GM23338 (cell line): Measurements from ENCODE around the gene GNAZ. TPM values are rescaled to one million over a fixed set of nuclear protein-coding genes. Genes with fewer than 3 reads are reported as not detected.

Source experiments
- ATAC-seq: fragments of 200-7000 bp; cut with Tn5 transposase; 3 replicates; pipeline ENCODE4 v1.9.1; 2020
- DNase-seq: peaks from one replicate; pipeline ENCODE4 v3.0.0-alpha.2; 2015; ENCODE audit warnings: low spot score
- H2AFZ ChIP-seq: fragments of 200-600 bp; sonication (generic); 2 replicates; pipeline ENCODE4 v1.8.0; 2016; ENCODE audit warnings: antibody characterized with exemption, mild to moderate bottlenecking, moderate library complexity
- H3F3A ChIP-seq: fragments of 200-600 bp; sonication (generic); replicated peaks from 2 replicates; pipeline ENCODE4 v1.8.0; 2017; ENCODE audit warnings: antibody characterized with exemption, mixed run types, low read depth
- H3K27ac ChIP-seq: fragments of 200-600 bp; sonication (generic); 2 replicates; pipeline ENCODE4 v1.6.1; 2016; ENCODE audit warnings: low read depth
- H3K27me3 ChIP-seq: fragments of 200-600 bp; sonication (generic); 2 replicates; pipeline ENCODE4 v1.8.0; 2016; ENCODE audit warnings: mild to moderate bottlenecking, mixed run types, moderate library complexity; ENCODE audit not compliant: insufficient read depth
- H3K36me3 ChIP-seq: fragments of 200-600 bp; sonication (generic); 2 replicates; pipeline ENCODE4 v1.8.0; 2016; ENCODE audit warnings: mild to moderate bottlenecking; ENCODE audit not compliant: insufficient read depth
- H3K4me1 ChIP-seq: fragments of 200-600 bp; sonication (generic); 2 replicates; pipeline ENCODE4 v1.8.0; 2016; ENCODE audit warnings: mild to moderate bottlenecking, moderate library complexity; ENCODE audit not compliant: insufficient read depth
- H3K4me2 ChIP-seq: fragments of 200-600 bp; sonication (generic); 2 replicates; pipeline ENCODE4 v1.7.1; 2017; ENCODE audit warnings: mixed run types
- H3K4me3 ChIP-seq: fragments of 200-600 bp; sonication (generic); 2 replicates; pipeline ENCODE4 v1.6.1; 2016; ENCODE audit warnings: mixed run types
- H3K79me2 ChIP-seq: fragments of 200-600 bp; sonication (generic); replicated peaks from 2 replicates; pipeline ENCODE4 v1.8.0; 2017; ENCODE audit warnings: mild to moderate bottlenecking; ENCODE audit not compliant: insufficient read depth
- H3K9me2 ChIP-seq: fragments of 200-600 bp; sonication (generic); 2 replicates; pipeline ENCODE4 v1.8.0; 2017; ENCODE audit not compliant: insufficient read depth
- H4K20me1 ChIP-seq: fragments of 200-600 bp; sonication (generic); replicated peaks from 2 replicates; pipeline ENCODE4 v1.8.0; 2017; ENCODE audit warnings: mild to moderate bottlenecking; ENCODE audit not compliant: insufficient read depth
- H3K27ac Mint-ChIP-seq: 2 replicates; pipeline ENCODE4 v1.8.0; 2020; ENCODE audit warnings: inconsistent platforms, mild to moderate bottlenecking, moderate library complexity, mixed read lengths
- H3K27me3 Mint-ChIP-seq: 3 replicates; pipeline ENCODE4 v1.8.0; 2022; ENCODE audit warnings: low read depth, mild to moderate bottlenecking, moderate library complexity, mixed read lengths, inconsistent platforms; ENCODE audit not compliant: insufficient read depth, poor library complexity
- H3K36me3 Mint-ChIP-seq: 3 replicates; pipeline ENCODE4 v1.8.0; 2021; ENCODE audit warnings: low read depth, mild to moderate bottlenecking, inconsistent platforms, moderate library complexity, mixed read lengths
- H3K4me1 Mint-ChIP-seq: 3 replicates; pipeline ENCODE4 v1.8.0; 2020; ENCODE audit warnings: mild to moderate bottlenecking, inconsistent platforms, mixed read lengths
- H3K4me3 Mint-ChIP-seq: 3 replicates; pipeline ENCODE4 v1.8.0; 2021; ENCODE audit warnings: moderate library complexity, mild to moderate bottlenecking, inconsistent platforms, mixed read lengths
- H3K9me3 Mint-ChIP-seq: 3 replicates; pipeline ENCODE4 v1.8.0; 2020; ENCODE audit warnings: moderate library complexity, mild to moderate bottlenecking, inconsistent platforms, mixed read lengths
- ETS1 ChIP-seq: IDR thresholded peaks from 2 replicates; pipeline ENCODE4 v1.6.1; 2016; ENCODE audit warnings: antibody characterized with exemption
- EZH2 ChIP-seq: fragments of 200-600 bp; sonication (generic); IDR thresholded peaks from one replicate; pipeline ENCODE4 v1.8.0; 2017; ENCODE audit warnings: antibody characterized with exemption, mild to moderate bottlenecking, low read depth; ENCODE audit not compliant: unreplicated experiment
- NANOG ChIP-seq: IDR thresholded peaks from 2 replicates; pipeline ENCODE4 v1.6.1; 2016; ENCODE audit warnings: antibody characterized with exemption, borderline replicate concordance
- POLR2AphosphoS5 ChIP-seq: IDR thresholded peaks from 2 replicates; pipeline ENCODE4 v1.6.1; 2016; ENCODE audit warnings: antibody characterized with exemption, low read depth
- REST ChIP-seq: IDR thresholded peaks from one replicate; pipeline ENCODE4 v1.6.1; 2018; ENCODE audit warnings: antibody characterized with exemption; ENCODE audit not compliant: unreplicated experiment
- STAT1 ChIP-seq: IDR thresholded peaks from one replicate; pipeline ENCODE4 v1.6.1; 2016; ENCODE audit warnings: antibody characterized with exemption; ENCODE audit not compliant: unreplicated experiment
- ZNF114 ChIP-seq: fragments of 250-450 bp; sonication (Bioruptor Pico); IDR thresholded peaks from 2 replicates; pipeline ENCODE4 v1.5.0; 2020; ENCODE audit warnings: mild to moderate bottlenecking, moderate library complexity
- polyA plus RNA-seq: library from polyadenylated mRNA; unstranded; fragments of >200 nt; fragmentation: Nextera tagmentation; extraction: Ambion mirVana; gene quantifications from 2 replicates; pipeline ENCODE4 v1.2.1, GENCODE V29; 2016
- total RNA-seq: library from RNA; depleted of rRNA; stranded (reverse); fragments of >200 nt; shearing (Covaris generic); gene quantifications from 2 replicates; pipeline ENCODE4 v1.2.3, GENCODE V29; 2014

Gene GNAZ
- total and polyA plus RNA-seq, 2 experiments from 2014 or later, result 2.9 to 11.1 TPM

- Mint-ChIP-seq H3K4me3 (no peak overlapping the region), H3K27me3 (peaks cover 5% of the 10 kb centered on the region), H3K27ac (no peak overlapping the region), H3K36me3 (no peaks in the 10 kb centered on the region), H3K9me3 (no peaks in the 10 kb centered on the region), H3K4me1 (no peaks in the 10 kb centered on the region)
- no peak for DNase-seq
- Histone ChIP-seq H3K27me3 (no peaks in the 10 kb centered on the region), H3K36me3 (no peaks in the 10 kb centered on the region), H3K9me2 (no peaks in the 10 kb centered on the region), H2AFZ (no peak overlapping the region), H3K27ac (no peak overlapping the region), H3K4me2 (no peak overlapping the region), H3K79me2 (no peaks in the 10 kb centered on the region), H3F3A (no peaks in the 10 kb centered on the region), H3K4me1 (no peaks in the 10 kb centered on the region), H4K20me1 (no peaks in the 10 kb centered on the region; the same call in 1 of the 2 replicates), H3K4me3 (no peak overlapping the region)
- TF ChIP-seq POLR2AphosphoS5 (no peak), ETS1 (no peak), STAT1 (no peak), NANOG (no peak)
- ATAC-seq, result no peak
Measured at GRCh38 chr22:23105304-23105703, 35.0 kb downstream of the GNAZ start.

GRCh38 chr22:23105919-23106318 is 35.6 kb downstream of the GNAZ start:
- H3K9me3 Mint-ChIP-seq, result no peaks in the 10 kb centered on the region
- ATAC-seq (no peak), DNase-seq (no peak)
- H3K79me2 ChIP-seq, result no peaks in the 10 kb centered on the region
- H3K27ac ChIP-seq, result no peak overlapping the region
- no peaks in the 10 kb centered on the region for H3K4me1 ChIP-seq
- H3K36me3 Mint-ChIP-seq, result no peaks in the 10 kb centered on the region
- H3K27me3 Mint-ChIP-seq, result peaks cover 5% of the 10 kb centered on the region
- H3K4me1 Mint-ChIP-seq, result no peaks in the 10 kb centered on the region; the same call in 2 of the 3 replicates
- no peaks in the 10 kb centered on the region for H3K9me2 ChIP-seq
- no peaks in the 10 kb centered on the region for H3K27me3 ChIP-seq
- no peaks in the 10 kb centered on the region for H3F3A ChIP-seq
- no peaks in the 10 kb centered on the region; the same call in 1 of the 2 replicates for H4K20me1 ChIP-seq
- TF ChIP-seq EZH2, result no peak
- no peak for TF ChIP-seq ZNF114 (CRISPR knock-in tag)
- H3K4me3 ChIP-seq, result no peak overlapping the region
- H3K36me3 ChIP-seq, result no peaks in the 10 kb centered on the region
- H3K4me3 Mint-ChIP-seq, result no peak overlapping the region
- H3K4me2 ChIP-seq, result no peak overlapping the region
- no peak overlapping the region for H3K27ac Mint-ChIP-seq
- H2AFZ ChIP-seq, result no peak overlapping the region

GRCh38 chr22:23106344-23106743 is 36.0 kb downstream of the GNAZ start:
- no peak for ATAC-seq
- Histone ChIP-seq H4K20me1 (no peaks in the 10 kb centered on the region; the same call in 1 of the 2 replicates), H3K4me1 (no peaks in the 10 kb centered on the region), H3F3A (no peaks in the 10 kb centered on the region), H3K36me3 (no peaks in the 10 kb centered on the region), H3K4me2 (no peak overlapping the region), H3K9me2 (no peaks in the 10 kb centered on the region), H3K27me3 (no peaks in the 10 kb centered on the region), H2AFZ (no peak overlapping the region), H3K79me2 (no peaks in the 10 kb centered on the region), H3K4me3 (no peak overlapping the region), H3K27ac (no peak overlapping the region)
- Mint-ChIP-seq H3K4me1 (no peaks in the 10 kb centered on the region; the same call in 2 of the 3 replicates), H3K36me3 (no peaks in the 10 kb centered on the region), H3K27me3 (peaks cover 5% of the 10 kb centered on the region), H3K4me3 (no peak overlapping the region), H3K9me3 (no peaks in the 10 kb centered on the region), H3K27ac (no peak overlapping the region)
- no peak for DNase-seq
- TF ChIP-seq REST, result no peak
